MCF 10A (cell line): ENCODE measurements around the gene RGR. TPM values are rescaled to one million over a fixed set of nuclear protein-coding genes. Genes with fewer than 3 reads are reported as not detected.
A peak's percentile ranks its signal among the peaks of the same experiment; 100 is the strongest.

Experiments
- BruUV-seq: library from RNA; stranded (reverse); fragments of 400-500 nt; replicated peaks from 2 replicates; lab custom pipeline; 2021; lab: Mats Ljungman, UMichigan
- CTCF ChIA-PET: fragments of 300-600 bp; sonication (Branson Sonifier 250); formaldehyde crosslinking; extraction: SDS; loops from one replicate; lab custom pipeline; 2021; ENCODE audit warnings: antibody characterized with exemption, inconsistent platforms; lab: Yijun Ruan, JAX
- POLR2A ChIA-PET: fragments of 300-600, 350-650 bp; sonication (Branson Sonifier 250); formaldehyde crosslinking; extraction: SDS; loops from one replicate; lab custom pipeline; 2020; ENCODE audit warnings: antibody characterized with exemption, inconsistent platforms; lab: Yijun Ruan, JAX
- DNase-seq: peaks from one replicate; pipeline ENCODE4 v3.0.0-alpha.2; 2018; ENCODE audit not compliant: unreplicated experiment
- H3K27ac Mint-ChIP-seq: one replicate; pipeline ENCODE4 v1.8.0; 2022; ENCODE audit warnings: mild to moderate bottlenecking, low read depth, mixed read lengths; ENCODE audit not compliant: unreplicated experiment
- H3K27me3 Mint-ChIP-seq: one replicate; pipeline ENCODE4 v1.8.0; 2022; ENCODE audit warnings: mixed read lengths; ENCODE audit not compliant: insufficient read depth, unreplicated experiment
- H3K36me3 Mint-ChIP-seq: one replicate; pipeline ENCODE4 v1.8.0; 2022; ENCODE audit warnings: mild to moderate bottlenecking, moderate library complexity, mixed read lengths; ENCODE audit not compliant: insufficient read depth, unreplicated experiment
- H3K4me1 Mint-ChIP-seq: one replicate; pipeline ENCODE4 v1.8.0; 2022; ENCODE audit warnings: mixed read lengths; ENCODE audit not compliant: insufficient read depth, unreplicated experiment
- H3K4me3 Mint-ChIP-seq: one replicate; pipeline ENCODE4 v1.8.0; 2022; ENCODE audit warnings: mild to moderate bottlenecking, moderate library complexity, mixed read lengths; ENCODE audit not compliant: unreplicated experiment
- H3K9me3 Mint-ChIP-seq: one replicate; pipeline ENCODE4 v1.8.0; 2022; ENCODE audit warnings: mixed read lengths; ENCODE audit not compliant: unreplicated experiment
- CTCF ChIP-seq: fragments of 200-600 bp; IDR thresholded peaks from one replicate; pipeline ENCODE4 v1.8.0; 2022; ENCODE audit warnings: antibody characterized with exemption, mild to moderate bottlenecking; ENCODE audit not compliant: unreplicated experiment
- intact Hi-C: fragments of 100-400 bp; cut with micrococcal nuclease; formaldehyde crosslinking; loops from 2 replicates; pipeline ENCODE4 v1.14.1; 2022
- total RNA-seq: library from RNA; stranded (reverse); gene quantifications from 2 replicates; pipeline ENCODE4 v1.2.3, GENCODE V29; 2022

Gene RGR
- total RNA-seq, 1 experiment from 2014 or later, result not detected

DNA sequence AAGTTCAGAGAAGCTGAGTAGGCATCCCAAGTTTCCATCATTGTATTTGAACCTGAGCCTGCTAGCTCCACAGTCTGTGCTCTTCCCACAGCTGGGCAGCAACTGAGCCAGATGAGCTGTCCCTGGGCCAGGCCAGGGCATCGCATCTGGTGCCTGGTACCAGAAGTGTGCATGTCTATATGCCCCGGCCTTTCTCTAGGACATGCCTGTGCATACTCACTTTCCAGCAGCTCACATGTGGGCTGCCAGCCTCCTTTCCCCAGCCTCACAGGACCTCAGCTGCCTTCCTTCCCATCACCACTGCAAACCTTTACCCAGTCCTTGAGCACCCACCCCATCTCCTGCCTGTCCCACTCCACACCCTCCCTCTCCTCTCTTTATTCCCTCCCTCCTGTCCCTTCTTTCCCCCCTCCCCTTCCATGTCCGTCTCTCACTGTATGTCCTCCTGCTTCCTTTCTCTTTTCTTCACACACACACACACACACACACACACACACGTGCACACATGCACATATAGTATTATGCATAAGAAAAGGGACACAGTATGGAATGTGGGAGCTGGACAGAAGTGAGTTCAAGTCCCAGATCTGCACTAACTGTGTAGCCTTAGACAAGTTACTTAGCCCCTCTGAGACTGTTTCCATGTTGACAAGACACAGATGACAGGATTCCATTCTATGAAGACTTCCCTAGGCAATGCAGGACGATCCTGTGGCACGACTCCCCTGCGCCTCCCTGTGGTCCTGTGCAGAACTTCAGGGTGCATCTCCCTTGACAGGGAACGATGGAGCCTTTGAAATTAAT, 39.6 kb upstream of the RGR start:
- no peak overlapping the region for H3K4me3 Mint-ChIP-seq

GRCh38 chr10:84205853-84206525, 38.9 kb upstream of the RGR start:
- H3K4me3 Mint-ChIP-seq, result no peak overlapping the region
- POLR2A ChIA-PET, result interaction anchor here (1.0 kb wide), 1 partner anchor 45 kb away, joined by 3 read pairs; no protein-coding TSS in a partner anchor
- TF ChIP-seq CTCF, result no peak
- DNase-seq, result no peak
- BruUV-seq, result no TSS peak
- peaks cover 38% of the 10 kb centered on the region for H3K27me3 Mint-ChIP-seq
- intact Hi-C loops, result loop anchor here (1.0 to 10.0 kb wide), 3 partner anchors 46 to 151 kb away; no protein-coding TSS in a partner anchor
- no peaks in the 10 kb centered on the region for H3K9me3 Mint-ChIP-seq
- CTCF ChIA-PET, result interaction anchor here (0.6 to 9.2 kb wide), 21 partner anchors 9 to 1751 kb away, joined by 3 to 210 read pairs (median 5); partner anchors contain the start of gene GHITM
- H3K27ac Mint-ChIP-seq, result no peak overlapping the region
- H3K36me3 Mint-ChIP-seq, result no peaks in the 10 kb centered on the region
- no peaks in the 10 kb centered on the region for H3K4me1 Mint-ChIP-seq

More for the DNA sequence above, 39.6 kb upstream of the RGR start:
- peak; percentile 80 for TF ChIP-seq CTCF
- ChIA-PET POLR2A (interaction anchor here (1.0 to 1.3 kb wide), 2 partner anchors 45 to 56 kb away, joined by 3 read pairs; no protein-coding TSS in a partner anchor), CTCF (interaction anchor here (0.6 to 9.2 kb wide), 31 partner anchors 8 to 1751 kb away, joined by 3 to 210 read pairs (median 4); partner anchors contain the start of genes GHITM and GPR15LG)
- H3K4me1 Mint-ChIP-seq, result no peaks in the 10 kb centered on the region
- peaks cover 43% of the 10 kb centered on the region for H3K27me3 Mint-ChIP-seq
- intact Hi-C loops, result loop anchor here (1.0 to 10.0 kb wide), 3 partner anchors 45 to 150 kb away; no protein-coding TSS in a partner anchor
- BruUV-seq, result no TSS peak
- no peaks in the 10 kb centered on the region for H3K9me3 Mint-ChIP-seq
- no peak overlapping the region for H3K27ac Mint-ChIP-seq
- DNase-seq, result peak; percentile 67
- no peaks in the 10 kb centered on the region for H3K36me3 Mint-ChIP-seq

DNA sequence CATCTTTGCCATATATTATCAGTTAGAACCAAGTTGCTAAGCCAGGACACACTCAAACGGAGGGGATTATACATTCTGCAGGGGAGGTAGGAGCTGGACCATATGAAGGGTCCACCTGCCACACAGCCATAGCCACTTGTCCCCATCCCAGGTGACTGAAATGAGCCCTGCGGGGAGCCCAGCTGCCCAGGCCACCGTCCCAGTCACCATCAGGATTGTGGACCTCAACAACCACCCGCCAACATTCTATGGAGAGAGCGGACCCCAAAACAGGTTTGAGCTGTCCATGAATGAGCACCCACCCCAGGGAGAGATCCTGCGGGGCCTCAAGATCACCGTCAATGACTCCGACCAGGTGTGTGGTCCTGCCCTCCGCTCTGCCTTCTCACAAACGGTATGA, 36.8 kb upstream of the RGR start:
- POLR2A ChIA-PET, result interaction anchor here (0.5 to 0.7 kb wide), 2 partner anchors 43 to 44 kb away, joined by 3 read pairs; no protein-coding TSS in a partner anchor
- Mint-ChIP-seq H3K4me3 (no peak overlapping the region), H3K9me3 (no peaks in the 10 kb centered on the region), H3K27me3 (peaks cover 50% of the 10 kb centered on the region), H3K4me1 (no peaks in the 10 kb centered on the region), H3K36me3 (no peaks in the 10 kb centered on the region), H3K27ac (no peak overlapping the region)
- intact Hi-C loops, result loop anchor here (10.0 kb wide), 1 partner anchor 153 kb away; no protein-coding TSS in a partner anchor
- CTCF ChIA-PET, result interaction anchor here (0.6 to 9.2 kb wide), 14 partner anchors 11 to 771 kb away, joined by 3 to 210 read pairs (median 4); no protein-coding TSS in a partner anchor
- no TSS peak for BruUV-seq
- TF ChIP-seq CTCF, result no peak
- no peak for DNase-seq
